Measurements from ENCODE around the gene PDXP.

Gene PDXP

DNA sequence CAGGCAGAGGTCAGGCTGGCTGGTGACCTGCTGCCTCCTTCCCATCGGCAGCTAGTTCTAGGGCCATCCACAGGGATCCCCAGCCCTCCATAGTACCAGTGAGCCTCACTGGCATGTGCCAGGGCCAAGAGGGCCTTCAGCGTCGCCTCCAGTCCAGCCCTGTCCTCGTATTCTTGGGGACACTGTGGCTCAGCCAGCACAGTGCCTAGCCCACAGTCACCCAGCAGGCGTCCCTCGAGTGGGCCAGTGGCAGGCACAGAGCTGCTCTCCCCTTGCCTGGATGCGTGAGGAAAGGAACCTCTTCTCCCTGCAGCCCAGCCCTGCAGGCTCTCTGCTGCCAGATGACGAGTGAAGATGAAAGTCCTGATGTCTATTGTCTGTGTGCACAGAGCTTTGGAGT is 29.7 kb upstream of the PDXP start:
- no peak for ATAC-seq

DNA sequence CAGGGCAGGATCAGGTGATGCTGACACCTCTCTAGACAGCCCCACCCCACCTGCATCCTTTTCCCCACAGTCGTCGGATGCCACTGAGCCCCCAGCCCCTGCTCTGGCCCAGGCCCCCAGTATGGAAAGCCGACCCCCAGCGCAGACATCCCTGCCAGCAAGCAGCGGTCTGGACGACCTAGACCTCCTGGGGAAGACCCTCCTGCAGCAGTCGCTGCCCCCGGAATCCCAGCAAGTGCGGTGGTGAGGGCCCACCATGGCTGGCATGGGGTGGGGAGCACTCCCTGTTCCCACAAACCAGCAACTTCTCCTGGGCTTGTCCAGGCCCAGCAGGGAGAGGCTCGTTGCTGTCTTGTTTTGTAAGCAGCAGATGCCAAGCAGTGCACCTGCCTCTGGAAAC is 28.6 kb upstream of the PDXP start:
- ATAC-seq: no peak

DNA sequence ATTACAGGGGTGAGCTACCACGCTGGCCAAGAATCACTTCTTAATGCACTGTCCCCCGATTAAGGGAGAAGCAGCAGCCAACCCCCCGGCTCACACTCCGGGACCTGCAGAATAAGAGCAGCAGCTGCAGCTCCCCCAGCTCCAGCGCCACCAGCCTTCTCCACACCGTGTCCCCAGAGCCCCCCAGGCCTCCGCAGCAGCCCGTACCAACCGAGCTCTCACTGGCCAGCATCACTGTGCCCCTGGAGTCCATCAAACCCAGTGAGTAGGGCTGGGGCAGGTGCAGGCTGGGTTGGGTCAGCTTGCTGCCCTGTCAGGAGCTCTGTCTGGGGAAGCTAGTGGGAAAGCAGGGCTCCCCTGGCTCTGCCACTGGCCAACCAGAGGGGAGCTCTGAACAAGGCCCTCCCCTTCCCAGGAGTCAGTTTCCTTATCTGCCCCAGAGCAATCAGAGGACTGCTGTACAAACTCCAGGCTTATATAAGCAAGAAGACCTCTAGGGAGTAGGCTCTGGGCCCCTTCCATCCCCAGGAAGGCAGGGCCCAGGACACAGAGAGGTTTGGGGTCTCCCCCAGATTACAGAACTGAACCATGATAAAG is 27.6 kb upstream of the PDXP start:
- no peak for ATAC-seq

DNA sequence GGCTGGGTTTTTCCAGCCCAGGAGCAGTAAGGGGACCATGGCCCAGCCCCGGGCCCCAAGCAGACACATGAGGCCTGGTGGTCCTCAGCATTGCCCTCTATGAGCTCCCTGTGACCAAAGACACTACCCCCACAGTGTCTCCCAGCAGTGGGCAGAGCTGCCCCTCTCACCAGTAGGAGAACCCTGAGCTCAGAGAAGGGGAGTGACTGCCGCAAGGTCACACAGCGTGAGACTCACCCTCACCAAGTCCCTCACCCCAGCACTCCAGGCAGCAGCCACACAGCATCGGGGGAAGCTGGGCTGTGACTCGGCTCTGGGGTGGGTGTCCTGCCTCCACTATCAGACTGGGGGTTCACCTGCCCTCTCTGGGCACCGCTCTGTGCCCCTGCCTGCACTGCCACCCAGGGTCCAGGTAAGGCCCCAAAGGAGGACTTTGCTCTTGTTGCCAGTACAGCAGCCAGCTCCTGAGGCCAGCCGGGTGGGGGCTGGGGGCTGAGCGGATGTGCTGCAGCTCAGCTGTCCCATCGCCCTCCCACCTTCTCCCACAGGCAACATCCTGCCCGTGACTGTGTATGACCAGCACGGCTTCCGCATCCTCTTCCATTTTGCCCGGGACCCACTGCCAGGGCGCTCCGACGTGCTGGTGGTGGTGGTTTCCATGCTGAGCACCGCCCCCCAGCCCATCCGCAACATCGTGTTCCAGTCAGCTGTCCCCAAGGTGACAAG is 26.9 kb upstream of the PDXP start:
- no peak for ATAC-seq

DNA sequence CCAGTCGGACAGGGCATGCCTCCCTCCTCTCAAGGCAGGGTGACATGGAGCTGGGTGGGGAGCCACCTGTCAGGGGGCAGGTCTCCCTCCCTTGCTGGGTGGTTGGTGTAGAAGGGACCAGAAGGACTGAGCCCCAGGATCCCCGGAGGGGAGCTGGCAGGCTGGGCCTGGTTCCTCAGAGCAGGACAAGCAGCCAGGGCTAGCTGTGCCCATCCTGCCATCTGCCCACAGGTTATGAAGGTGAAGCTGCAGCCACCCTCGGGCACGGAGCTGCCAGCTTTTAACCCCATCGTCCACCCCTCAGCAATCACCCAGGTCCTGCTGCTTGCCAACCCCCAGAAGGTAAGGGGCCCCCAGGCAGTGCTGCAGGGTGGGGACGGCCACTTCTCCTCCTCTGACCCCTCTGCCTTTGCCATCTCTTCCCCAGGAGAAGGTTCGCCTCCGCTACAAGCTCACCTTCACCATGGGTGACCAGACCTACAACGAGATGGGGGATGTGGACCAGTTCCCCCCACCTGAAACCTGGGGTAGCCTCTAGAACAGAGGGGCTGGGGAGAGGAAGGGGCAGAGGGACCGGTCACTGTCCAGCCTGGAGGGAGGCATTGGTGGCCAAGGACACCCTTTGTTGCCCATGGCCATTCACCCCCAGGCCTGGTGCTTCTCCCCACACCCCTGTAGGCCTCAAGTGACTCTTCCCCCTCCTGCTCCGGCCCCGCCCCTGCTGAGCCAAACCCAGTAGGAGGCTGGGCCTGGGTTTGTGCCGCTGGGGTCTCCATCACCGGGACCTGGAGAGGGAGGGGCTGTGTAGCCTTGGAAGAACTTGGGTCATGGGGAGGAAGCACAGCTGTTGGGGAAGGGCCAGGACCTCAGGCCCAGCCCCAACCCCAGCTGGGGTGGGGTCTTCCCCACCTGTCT is 26.1 kb upstream of the PDXP start:
- ATAC-seq: no peak

DNA sequence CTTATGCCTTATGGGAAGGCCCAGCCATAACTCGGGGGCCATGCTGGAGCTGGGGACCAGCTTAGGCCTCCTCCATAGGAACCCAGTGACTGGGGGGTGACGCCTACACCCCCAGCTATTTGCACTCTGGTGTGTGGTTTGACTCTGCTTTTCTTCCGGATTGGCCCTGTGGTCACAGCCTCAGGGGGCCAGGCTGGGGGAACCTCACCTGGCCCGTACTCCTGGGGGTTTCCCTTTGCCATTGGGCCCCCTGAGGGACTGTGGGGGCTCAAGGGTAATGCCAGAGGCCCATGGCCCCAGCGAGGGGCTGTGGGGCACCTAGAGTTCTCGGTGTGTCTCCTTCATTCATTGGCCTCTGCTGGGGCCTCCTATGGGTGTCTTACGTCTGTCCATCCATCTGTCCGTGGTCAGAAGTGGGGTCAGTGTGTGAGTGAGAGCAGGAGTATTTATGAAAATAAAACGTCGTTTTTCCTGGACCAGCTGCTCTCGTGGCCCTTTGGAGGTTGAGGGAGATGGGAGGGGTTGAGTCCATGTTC is 25.4 kb upstream of the PDXP start:
- ATAC-seq: peak; percentile 51 to 58

DNA sequence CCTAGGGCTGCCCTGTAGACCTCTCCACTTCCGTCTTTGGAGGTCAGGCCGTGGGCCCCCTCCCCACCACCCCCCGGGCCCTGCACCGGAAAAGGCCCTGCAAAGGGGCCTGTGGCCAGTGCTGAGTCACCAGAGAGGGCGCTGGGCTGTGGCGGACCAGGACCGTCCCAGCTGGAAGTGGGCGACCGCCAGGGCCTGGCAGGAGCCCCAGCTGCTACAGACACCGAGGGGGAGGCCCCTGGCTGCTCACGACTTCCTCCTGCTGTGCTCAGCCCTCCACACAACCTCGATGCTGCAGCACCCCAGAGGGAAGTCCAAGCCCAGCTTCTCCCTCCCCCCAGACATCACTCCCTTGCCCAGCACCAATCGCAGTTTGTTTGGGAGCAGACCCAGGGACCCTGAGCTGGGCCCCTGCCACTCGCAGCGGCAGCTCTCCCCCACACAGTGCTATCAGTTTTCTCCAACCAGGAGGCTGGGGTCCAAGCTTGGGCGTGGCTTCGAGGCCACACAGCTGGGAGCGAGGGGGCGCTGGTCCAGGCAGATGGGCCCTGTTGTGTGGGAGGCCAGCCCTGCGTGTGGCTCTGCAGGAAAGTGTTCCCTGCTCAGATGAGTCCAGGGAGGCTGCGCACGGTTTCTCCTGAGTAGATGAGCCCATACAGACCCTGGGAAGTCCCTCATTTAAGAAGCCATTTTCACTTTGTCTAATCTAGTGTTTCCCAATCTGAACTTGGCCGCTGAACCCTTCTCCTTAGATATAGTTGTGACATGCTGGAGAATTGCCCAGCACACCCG is 24.7 kb upstream of the PDXP start:
- peak; percentile 62 to 70 for ATAC-seq

DNA sequence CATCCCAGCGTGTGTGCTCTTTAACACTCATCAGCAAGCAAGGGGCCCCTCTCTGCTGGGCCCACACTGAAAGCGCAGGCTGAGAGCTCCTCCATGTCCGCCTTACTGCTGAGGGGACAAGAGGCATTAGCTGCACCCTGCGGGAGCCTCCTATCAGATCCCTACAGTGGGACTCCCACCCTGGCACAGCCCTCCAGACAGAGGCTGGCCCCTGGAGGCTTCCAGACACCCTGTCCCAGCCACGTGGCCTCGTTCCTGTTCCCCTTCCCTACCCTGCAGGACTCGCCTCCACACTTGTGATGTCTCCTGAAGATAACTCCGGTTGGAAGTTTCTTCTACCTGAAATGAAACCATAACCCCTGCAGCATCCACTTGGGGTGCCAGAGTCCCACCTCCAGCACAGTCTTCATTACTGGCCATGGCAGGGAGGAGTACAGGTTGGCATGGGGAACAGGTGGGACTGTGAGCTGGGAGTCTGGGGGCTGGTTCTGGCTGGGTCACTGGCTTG is 24.1 kb upstream of the PDXP start:
- no peak for ATAC-seq

DNA sequence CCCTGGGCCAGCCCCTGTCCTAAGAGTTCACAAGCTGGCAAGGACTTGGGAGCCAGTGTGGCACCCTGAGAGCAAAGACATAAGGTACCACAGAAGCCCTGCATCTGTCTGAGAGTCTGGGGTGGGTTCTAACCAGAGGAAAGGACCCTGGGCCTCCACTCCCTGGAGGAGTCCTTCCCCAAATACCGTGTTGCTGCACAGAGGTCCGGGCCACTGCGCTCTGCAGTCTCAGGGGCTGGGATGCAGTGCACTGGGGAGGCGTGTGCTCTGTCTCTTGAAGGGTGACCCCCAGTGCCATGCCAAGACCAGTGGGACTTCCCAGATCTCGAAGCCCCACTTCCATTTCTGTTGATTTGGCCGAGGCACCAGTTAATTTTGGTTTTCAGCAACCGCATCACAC is 23.4 kb upstream of the PDXP start:
- no peak for ATAC-seq

DNA sequence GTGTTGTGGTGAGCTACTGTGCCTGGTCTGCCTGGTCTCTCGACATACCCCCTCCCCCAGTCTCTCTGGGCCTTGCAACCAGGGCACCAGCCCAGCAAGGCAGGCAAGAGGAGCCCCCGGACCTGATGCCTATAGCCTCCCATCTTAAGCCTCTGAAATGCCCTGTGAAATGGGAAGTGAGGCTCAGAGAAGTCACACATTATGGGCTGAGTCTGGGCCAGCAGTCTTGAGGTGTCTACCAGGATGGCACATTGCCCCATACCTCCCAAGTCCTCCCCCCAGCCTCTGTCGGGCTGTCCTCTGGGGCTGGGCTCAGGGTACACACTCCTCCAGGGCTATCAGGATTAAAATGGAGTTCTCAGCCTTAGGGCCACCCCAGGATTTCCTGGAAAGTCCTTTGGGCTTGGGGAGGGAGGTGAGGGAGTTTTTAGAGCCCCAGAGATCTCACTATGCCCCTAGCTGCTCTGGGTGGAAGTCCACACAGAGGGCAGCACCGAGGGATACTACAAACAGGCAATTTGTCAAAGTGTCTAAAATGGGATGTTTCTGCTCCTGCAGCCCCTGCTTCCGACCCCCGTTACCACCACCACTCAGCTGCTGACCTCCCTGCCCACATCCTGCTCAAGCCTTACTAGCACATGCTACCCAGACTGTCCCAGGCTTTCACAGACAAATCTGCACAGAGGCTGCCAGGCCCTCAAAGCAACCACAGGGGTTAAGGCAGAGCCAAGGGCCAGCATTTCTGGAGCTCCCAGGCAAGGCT is 22.2 kb upstream of the PDXP start:
- ATAC-seq: no peak

DNA sequence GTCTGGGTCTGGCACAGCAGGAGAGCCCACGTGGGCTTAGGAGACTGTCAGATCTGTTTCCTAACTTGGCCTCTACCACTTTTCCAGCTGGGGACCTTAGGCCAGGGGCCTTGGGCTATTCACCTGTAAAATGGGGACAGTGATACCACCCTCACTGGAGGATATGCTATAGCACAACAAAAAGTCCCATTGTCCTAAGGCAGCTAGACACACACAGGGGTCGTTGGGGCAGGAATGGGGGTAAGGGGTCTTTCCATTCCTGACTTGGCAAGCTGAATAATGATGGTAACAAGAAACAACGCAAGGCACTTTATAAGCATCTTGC is 21.6 kb upstream of the PDXP start:
- ATAC-seq: no peak

DNA sequence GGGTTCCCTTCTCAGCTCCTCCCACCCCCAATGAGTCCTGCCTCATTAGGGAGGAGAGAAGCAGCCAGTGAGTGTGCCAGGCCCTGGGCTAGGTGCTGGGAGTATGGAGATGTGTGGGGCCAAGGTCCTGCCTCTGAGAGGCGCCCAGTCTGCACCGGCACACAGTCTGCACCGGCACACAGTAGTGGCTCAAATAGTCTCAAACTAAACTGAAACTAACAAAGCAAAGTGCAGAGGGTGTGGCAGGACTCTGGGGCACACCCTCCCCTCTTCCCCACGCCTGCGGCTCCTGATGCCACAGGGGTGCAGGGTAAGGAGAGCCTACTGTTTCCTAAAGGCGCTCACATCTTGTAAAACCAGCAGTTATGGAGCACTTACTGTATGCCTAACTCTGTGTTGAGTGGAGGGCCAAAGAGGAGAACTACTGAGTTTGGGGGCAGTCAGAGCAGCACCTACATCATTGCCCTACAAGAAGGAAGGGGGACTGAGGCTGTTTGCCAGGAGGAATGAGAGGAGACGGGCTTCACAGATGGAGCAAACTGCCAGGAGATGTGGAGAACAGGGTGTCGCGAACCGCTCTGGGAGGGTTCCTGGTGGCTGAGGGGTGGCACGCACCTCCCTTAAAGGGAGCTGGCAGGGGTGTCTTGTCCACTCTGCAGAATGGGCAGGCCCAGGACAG is 20.0 kb upstream of the PDXP start:
- peak; percentile 19 to 25 for ATAC-seq

DNA sequence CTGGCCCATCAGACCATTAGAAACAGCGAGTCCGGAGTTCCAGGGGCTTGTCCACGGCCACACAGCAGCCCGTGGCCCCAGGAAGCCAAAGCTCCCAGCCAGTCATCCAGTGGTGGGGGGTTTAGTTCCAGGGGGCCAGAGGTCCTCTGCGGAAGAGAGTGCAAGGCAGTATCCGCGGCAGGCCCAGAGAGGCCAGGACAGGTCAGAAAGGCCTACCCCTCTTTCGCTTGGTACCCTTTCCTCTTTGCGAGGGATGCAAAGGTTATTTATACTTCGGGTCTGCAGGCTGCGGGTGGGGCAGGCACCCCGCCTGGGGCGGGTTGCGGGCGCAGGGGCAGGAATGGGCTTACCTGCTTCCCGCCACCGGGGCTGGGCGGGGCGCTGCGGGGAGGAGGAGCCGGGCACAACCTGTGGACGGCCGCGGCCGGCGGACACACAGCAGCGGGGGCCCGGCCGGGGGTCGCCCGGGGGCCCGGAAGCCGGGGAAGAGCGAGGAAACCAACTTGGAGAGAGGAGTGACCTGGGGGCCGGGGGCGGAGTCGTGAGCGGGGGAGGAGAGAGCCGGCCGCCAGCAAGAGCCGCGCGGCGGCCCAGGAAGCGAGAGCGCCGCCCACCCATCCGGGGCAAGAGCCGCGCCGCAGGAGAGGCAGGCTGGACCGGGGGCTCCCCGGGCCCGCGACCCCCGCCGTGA is 19.3 kb upstream of the PDXP start, which contains the start of gene SH3BP1:
SH3BP1 (plus strand) TSS at position 600 of the 691 bp plus-strand sequence. CDS start 119 bp downstream, outside the sequence.
- peak; percentile 45 to 57 for ATAC-seq

DNA sequence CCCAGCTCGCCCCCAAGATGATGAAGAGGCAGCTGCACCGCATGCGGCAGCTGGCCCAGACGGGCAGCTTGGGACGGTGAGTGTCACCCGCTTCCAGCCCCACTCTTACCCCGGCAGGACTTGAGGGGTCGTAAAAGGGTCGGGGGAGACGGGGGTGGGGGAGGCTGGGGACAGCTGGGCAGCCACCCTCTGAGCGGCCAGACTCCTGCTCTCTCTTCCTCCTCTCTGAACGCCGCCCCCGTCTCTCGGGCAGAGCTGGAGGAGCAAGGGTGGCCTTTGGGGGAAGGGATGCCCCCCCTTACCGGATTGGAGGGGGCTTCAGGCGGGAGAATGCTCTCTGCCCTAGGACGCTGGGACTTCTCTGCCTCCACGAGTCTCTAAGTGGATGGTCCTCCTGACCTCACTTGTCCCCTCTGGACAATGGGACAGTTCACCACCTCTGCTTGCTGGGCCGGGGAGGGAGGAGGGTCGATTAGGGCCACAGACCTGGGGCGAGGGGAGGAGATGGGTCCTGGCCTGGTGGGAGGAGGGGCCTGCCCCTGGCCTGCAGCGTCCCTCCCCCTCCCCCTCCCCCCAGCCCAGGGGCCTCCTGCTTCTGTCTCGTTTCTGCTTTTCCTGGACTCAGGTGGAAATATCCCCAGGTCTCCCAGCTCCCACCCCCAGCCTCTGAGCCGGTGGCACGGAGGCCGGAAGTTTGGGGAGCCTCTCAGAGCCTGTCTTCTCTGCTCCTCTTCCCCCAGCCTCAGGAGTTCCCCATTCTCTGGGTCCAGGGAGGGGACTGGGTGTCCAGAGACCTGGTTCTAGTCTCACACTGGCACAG is 18.5 kb upstream of the PDXP start:
- ATAC-seq: no peak

DNA sequence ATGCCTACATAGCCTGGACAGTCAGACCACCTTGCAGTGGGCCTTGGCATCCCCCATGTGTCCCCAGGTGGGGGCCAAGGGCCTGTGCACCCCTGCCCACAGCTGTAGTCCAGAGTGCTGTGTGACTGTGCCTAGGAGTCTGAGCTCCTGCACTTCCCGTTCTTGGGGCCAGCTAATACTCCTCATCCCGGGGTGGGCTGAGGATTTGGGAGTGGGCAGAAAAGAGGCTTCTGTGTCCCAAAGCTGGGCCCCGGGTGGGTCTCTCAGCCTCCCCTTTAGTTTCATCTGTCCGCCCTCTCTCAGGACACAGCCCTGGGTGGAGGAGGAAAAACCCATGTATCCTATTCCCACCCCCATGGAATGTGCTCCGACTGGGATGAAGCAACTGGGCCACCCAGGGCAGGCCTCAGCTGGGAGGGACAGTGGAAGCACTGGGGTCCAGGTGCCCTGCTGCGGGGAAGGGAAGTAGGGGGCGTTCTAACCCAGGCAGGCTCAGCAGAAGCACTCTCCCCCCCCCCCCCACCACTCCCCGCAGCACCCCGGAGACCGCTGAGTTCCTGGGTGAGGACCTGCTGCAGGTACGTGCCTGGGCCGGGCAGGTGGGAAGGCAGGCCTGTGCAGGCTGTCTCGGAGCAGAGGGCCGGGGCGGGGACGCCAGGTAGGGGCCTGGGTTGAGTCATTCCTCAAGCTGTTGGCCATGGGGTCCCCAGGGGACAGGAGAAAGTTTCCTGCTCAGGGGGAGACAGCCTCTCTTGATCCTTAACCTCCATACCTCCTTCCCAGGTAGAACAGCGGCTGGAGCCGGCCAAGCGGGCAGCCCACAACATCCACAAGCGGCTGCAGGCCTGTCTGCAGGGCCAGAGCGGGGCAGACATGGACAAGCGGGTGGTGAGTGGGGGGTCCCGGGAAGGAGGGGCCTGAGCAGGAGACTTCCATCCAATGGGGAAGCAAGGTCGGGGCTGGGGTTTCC is 17.6 kb upstream of the PDXP start:
- ATAC-seq: no peak

DNA sequence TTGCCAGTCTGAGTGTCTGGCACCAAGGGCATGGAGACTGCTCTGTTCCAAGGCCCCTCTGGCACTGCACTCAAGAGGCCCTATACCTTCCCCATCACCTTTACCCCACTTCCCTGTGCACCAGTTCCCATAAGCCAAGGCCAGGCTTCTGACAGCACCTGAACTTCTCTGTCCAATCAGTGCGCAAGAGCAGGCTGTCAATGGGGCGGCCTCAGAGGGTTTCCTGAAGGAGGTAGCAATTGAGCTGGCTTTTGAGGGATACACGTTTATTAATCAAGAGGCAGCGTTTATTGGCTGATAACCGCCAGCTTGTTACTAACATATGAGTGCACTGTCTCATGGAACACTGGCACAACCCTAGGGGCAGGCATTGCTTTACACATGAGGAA is 17.0 kb upstream of the PDXP start:
- ATAC-seq: no peak

DNA sequence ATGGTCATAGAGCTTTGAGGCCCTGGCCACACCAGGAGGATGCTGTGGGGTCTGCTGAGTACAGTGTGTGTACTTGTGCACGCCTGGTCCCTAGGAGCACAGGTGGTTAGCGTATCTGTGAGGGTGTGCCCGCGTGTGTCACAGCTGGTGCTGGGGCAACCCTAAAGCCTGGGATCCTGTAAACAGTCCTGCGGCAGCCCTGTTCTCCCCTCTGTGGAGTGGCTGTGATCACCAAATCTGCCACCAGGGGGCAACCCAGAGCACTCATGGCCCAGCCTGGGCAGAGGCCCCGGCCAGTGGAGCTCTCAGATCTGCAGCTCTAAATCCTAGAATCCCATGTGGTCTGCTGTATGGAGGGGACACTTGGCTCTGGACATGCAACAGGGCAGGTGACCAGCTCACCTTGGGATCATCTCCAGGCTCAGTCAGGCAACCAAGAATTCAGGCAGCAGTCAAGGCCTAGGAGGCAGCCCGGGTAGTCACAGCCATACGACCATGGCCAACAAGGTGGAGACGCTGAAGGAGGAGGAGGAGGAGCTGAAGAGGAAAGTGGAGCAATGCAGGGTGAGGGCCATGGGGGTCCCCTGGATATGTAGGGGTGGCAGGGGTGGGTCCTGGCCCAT is 15.2 kb upstream of the PDXP start:
- ATAC-seq: peak; percentile 68 to 74

DNA sequence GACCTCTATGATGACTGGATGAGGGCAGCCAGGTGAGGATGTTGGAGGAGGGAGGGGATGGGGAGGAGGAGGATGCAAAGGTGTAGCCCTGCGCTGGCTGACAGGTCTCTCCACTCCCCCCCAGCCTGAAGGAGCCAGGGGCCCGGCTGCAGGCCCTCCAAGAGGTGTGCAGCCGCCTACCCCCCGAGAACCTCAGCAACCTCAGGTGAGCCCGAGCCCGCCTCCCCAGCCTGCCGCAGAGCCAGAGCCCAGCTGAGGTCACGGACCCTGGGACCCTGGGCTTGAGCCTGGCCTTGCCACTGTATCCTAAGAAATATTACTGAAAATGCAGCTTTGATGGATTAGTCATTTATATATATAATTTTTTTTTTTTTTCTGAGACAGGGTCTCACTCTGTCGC is 11.2 kb upstream of the PDXP start:
- no peak for ATAC-seq

Measured in activated CD4-positive, CD25-positive, alpha-beta regulatory T cell treated with anti-CD3 and anti-CD28 coated beads, Interleukin-2, amount 50 U/mL, for 24 hours (primary cell).